Suprapubic skin (tissue), 4 donors: ENCODE measurements around the gene FIBP. TPM values are rescaled to one million over a fixed set of nuclear protein-coding genes. Genes with fewer than 3 reads are reported as not detected.

Experiments used
- DNase-seq, 2 donors: peaks; one replicate each; pipeline ENCODE4 v3.0.0-alpha.2; 2019; ENCODE audit warnings: low spot score in 2 of 2
- H3K27ac ChIP-seq: fragments of 200-600 bp; sonication (generic); one replicate; pipeline ENCODE4 v1.5.1; 2019
- H3K27me3 ChIP-seq: fragments of 200-600 bp; sonication (generic); one replicate; pipeline ENCODE4 v1.5.1; 2019
- H3K36me3 ChIP-seq: fragments of 200-600 bp; sonication (generic); one replicate; pipeline ENCODE4 v1.5.1; 2019
- H3K4me1 ChIP-seq: fragments of 200-600 bp; sonication (generic); one replicate; pipeline ENCODE4 v1.5.1; 2019
- H3K4me3 ChIP-seq: fragments of 200-600 bp; sonication (generic); one replicate; pipeline ENCODE4 v1.5.1; 2019; ENCODE audit warnings: mild to moderate bottlenecking
- H3K9me3 ChIP-seq: fragments of 200-600 bp; sonication (generic); one replicate; pipeline ENCODE4 v1.5.1; 2019
- EP300 ChIP-seq: sonication (generic); formaldehyde crosslinking; IDR thresholded peaks from one replicate; pipeline ENCODE4 v1.6.1; 2017; ENCODE audit warnings: antibody characterized with exemption
- POLR2A ChIP-seq, 2 donors: fragments of 450-650 bp; IDR thresholded peaks; one replicate each; pipeline ENCODE4 v1.6.1; 2017; ENCODE audit warnings: antibody characterized with exemption in 2 of 2, mild to moderate bottlenecking in 2 of 2, moderate library complexity in 2 of 2
- POLR2AphosphoS5 ChIP-seq, 3 donors: sonication (generic); formaldehyde crosslinking; IDR thresholded peaks; one replicate each; pipeline ENCODE4 v1.6.1; 2017; ENCODE audit warnings: antibody characterized with exemption in 3 of 3
- WGBS: methylation state at CpG from one replicate; pipeline ENCODE4 v1.1.5; 2018; 5-methylcytosine and 5-hydroxymethylcytosine counted together
- total RNA-seq, 4 donors: library from RNA; depleted of rRNA; stranded (reverse); fragments of >200 nt; gene quantifications; one replicate each; pipeline ENCODE4 v1.1.0, GENCODE V29; 2016
- TF ChIP-seq, protein P1 (sequence below), 2 donors: fragments of 200-600 bp in 1 of 2; fragments of 450-650 bp in 1 of 2; sonication (generic) in 1 of 2; IDR thresholded peaks; one replicate each; pipeline ENCODE4 v1.5.1; 2016 to 2019; ENCODE audit warnings: antibody characterized with exemption in 2 of 2, mild to moderate bottlenecking in 1 of 2, moderate library complexity in 1 of 2

FIBP gene
- total RNA-seq, 4 donors from 2014 or later: 46.9 to 89.3 (median 74.6) TPM

DNA sequence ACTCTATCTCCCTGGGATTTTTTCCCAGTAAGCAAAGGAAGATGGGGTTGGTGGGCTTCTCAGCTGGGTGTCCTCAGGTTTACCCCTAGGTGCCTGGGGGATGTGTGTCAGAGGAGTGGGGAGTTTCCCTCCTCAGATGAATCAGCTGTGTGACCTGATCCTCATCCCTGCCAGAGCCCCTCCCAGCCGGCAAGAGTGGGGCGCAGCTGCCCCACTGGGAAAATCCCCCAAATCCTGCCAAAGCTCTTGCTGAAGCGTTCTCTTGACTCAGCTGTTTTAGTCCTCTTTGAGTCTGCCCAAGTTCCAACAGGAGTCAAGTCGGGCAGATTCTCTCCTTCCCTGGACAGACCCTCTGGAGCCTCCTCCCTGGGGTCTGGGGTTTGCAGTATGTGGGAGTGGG, 24.6 kb upstream of the FIBP start:
- H3K4me3 ChIP-seq: no peak overlapping the region
- no peaks in the 10 kb centered on the region for H3K36me3 ChIP-seq
- TF ChIP-seq POLR2AphosphoS5 (IDR thresholded peaks at IDR 0.05) (no peak), POLR2A (IDR thresholded peaks at IDR 0.05) (no peak), EP300 (no peak)
- TF ChIP-seq, protein P1, sequence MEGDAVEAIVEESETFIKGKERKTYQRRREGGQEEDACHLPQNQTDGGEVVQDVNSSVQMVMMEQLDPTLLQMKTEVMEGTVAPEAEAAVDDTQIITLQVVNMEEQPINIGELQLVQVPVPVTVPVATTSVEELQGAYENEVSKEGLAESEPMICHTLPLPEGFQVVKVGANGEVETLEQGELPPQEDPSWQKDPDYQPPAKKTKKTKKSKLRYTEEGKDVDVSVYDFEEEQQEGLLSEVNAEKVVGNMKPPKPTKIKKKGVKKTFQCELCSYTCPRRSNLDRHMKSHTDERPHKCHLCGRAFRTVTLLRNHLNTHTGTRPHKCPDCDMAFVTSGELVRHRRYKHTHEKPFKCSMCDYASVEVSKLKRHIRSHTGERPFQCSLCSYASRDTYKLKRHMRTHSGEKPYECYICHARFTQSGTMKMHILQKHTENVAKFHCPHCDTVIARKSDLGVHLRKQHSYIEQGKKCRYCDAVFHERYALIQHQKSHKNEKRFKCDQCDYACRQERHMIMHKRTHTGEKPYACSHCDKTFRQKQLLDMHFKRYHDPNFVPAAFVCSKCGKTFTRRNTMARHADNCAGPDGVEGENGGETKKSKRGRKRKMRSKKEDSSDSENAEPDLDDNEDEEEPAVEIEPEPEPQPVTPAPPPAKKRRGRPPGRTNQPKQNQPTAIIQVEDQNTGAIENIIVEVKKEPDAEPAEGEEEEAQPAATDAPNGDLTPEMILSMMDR (IDR thresholded peaks at IDR 0.05): no peak
- no peak overlapping the region for H3K27ac ChIP-seq
- peaks cover 64% of the 10 kb centered on the region for H3K4me1 ChIP-seq
- H3K9me3 ChIP-seq: no peaks in the 10 kb centered on the region
- no peaks in the 10 kb centered on the region for H3K27me3 ChIP-seq
- WGBS: 35% methylated on average over 4 of the region's 4 CpGs
- DNase-seq: no peak

DNA sequence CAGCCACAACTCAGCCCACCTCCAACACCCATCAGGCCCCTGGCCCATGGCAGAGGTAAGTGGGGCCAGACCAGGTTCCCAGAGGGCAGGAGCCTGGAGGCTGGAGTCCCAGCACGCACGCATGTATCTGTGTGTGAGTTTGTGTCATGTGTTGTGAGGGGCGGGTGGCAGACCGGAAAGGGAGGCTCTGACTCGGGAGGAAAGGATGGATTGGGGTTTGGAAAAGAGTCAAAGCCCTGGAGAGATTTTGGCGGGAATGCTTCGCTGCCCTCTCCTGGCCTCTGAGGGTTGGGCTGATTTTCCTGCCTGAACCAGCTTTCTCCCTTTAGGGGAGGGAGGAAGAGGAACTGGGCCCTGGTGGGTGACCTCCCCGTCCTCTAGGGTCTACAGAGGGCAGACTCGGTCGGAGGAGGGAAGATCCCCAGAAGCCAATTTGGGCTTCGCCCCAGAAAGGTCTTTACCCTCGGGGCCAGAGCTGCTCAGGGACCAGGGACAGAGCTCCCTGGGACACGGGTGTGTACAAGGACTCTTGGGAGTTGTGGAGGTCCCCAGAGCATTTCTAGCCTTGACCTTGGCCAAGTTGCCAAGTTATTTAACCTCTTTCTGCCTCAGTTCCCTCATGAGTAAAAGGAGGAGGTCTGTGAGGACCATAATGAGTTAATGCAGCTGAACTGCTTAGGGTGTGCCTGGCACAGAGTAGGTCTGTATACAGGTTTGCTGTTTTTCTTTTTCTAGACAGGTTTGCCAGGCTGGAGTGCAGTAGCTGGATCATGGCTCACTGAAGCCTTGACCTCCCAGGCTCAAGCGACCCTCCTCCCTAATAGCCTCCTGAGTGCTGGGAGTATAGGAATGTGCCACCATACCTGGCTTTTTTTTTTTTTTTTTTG, 23.7 kb upstream of the FIBP start:
- H3K36me3 ChIP-seq: no peaks in the 10 kb centered on the region
- H3K4me3 ChIP-seq: no peak overlapping the region
- H3K4me1 ChIP-seq: peaks cover 55% of the 10 kb centered on the region
- WGBS: 4% methylated on average over 13 of the region's 14 CpGs
- DNase-seq: peak; percentile 83 to 89
- H3K27ac ChIP-seq: peak overlapping the region; percentile 23
- TF ChIP-seq EP300: no peak
- TF ChIP-seq, protein P1 (IDR thresholded peaks at IDR 0.05): no peak
- TF ChIP-seq POLR2A (IDR thresholded peaks at IDR 0.05): no peak
- TF ChIP-seq POLR2AphosphoS5 (IDR thresholded peaks at IDR 0.05): peak in 1 of 3 donors; percentile 20
- no peaks in the 10 kb centered on the region for H3K9me3 ChIP-seq
- no peaks in the 10 kb centered on the region for H3K27me3 ChIP-seq

GRCh38 chr11:65907878-65908277, 19.6 kb upstream of the FIBP start:
- WGBS: 82% methylated on average over 6 of the region's 6 CpGs
- Histone ChIP-seq H3K4me1 (peaks cover 19% of the 10 kb centered on the region), H3K27me3 (no peaks in the 10 kb centered on the region), H3K27ac (no peak overlapping the region), H3K9me3 (no peaks in the 10 kb centered on the region), H3K4me3 (no peak overlapping the region), H3K36me3 (no peaks in the 10 kb centered on the region)
- TF ChIP-seq, protein P1 (IDR thresholded peaks at IDR 0.05): no peak
- TF ChIP-seq POLR2A (IDR thresholded peaks at IDR 0.05) (no peak), POLR2AphosphoS5 (IDR thresholded peaks at IDR 0.05) (no peak), EP300 (no peak)
- DNase-seq: no peak

- H3K4me1 ChIP-seq: peaks cover 6% of the 10 kb centered on the region
Observed at GRCh38 chr11:65906602-65907001, 18.3 kb upstream of the FIBP start.

DNA sequence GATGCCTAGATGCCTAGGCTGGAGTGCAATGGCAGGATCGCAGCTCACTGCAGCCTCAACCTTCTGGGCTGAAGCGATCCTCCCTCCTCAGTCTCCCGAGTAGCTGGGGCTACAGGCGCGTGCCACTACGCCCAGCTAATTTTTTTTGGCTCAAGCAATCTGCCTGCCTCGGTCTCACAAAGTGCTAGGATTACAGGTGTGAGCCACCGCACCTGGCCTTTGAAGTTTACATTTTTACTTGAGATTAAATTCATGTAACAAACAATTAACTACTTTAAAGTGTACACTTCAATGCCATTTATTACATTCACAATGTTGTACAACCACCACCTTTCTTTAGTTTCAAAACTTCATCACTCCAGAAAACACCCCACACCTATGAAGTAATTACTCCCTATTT, 15.4 kb upstream of the FIBP start:
- no peak for DNase-seq
- TF ChIP-seq EP300 (no peak), POLR2A (IDR thresholded peaks at IDR 0.05) (no peak), POLR2AphosphoS5 (IDR thresholded peaks at IDR 0.05) (no peak)
- TF ChIP-seq, protein P1 (IDR thresholded peaks at IDR 0.05): no peak
- Histone ChIP-seq H3K4me3 (no peak overlapping the region), H3K36me3 (no peaks in the 10 kb centered on the region), H3K9me3 (no peaks in the 10 kb centered on the region), H3K4me1 (peaks cover 22% of the 10 kb centered on the region), H3K27ac (no peak overlapping the region), H3K27me3 (no peaks in the 10 kb centered on the region)
- 78% methylated on average over 8 of the region's 8 CpGs for WGBS

More at GRCh38 chr11:65906602-65907001, 18.3 kb upstream of the FIBP start:
- Histone ChIP-seq H3K36me3 (no peaks in the 10 kb centered on the region), H3K4me3 (no peak overlapping the region), H3K27me3 (no peaks in the 10 kb centered on the region), H3K27ac (no peak overlapping the region), H3K9me3 (no peaks in the 10 kb centered on the region)
- no peak for DNase-seq
- TF ChIP-seq, protein P1 (IDR thresholded peaks at IDR 0.05): no peak
- no peak for TF ChIP-seq POLR2A (IDR thresholded peaks at IDR 0.05)
- TF ChIP-seq POLR2AphosphoS5 (IDR thresholded peaks at IDR 0.05): no peak
- no peak for TF ChIP-seq EP300
- 85% methylated on average over 5 of the region's 5 CpGs for WGBS
